IMR-90 (cell line): ENCODE results near the gene RGS17. TPM values are rescaled to one million over a fixed set of nuclear protein-coding genes. Genes with fewer than 3 reads are reported as not detected.

Experiments used
- ATAC-seq: fragments of 200-7000 bp; cut with Tn5 transposase; 2 replicates; pipeline ENCODE4 v1.9.1; 2020; ENCODE audit warnings: low read depth, mild to moderate bottlenecking, moderate library complexity
- BruUV-seq: library from RNA; stranded (reverse); fragments of 400-500 nt; replicated peaks from 2 replicates; lab custom pipeline; 2021; lab: Mats Ljungman, UMichigan
- CTCF ChIA-PET: fragments of 300-600 bp; formaldehyde crosslinking; extraction: SDS; loops from one replicate; lab custom pipeline; 2021; ENCODE audit warnings: antibody characterized with exemption; lab: Yijun Ruan, JAX
- POLR2A ChIA-PET: fragments of 300-600 bp; sonication (Branson Sonifier 250); formaldehyde crosslinking; loops from one replicate; lab custom pipeline; 2022; ENCODE audit warnings: antibody characterized with exemption; ENCODE audit not compliant: unreplicated experiment; lab: Charles Lee
- DNase-seq: peaks from one replicate; pipeline ENCODE4 v3.0.0; 2013
- H2AFZ ChIP-seq: replicated peaks from 2 replicates; pipeline ENCODE3; 2013; ENCODE audit warnings: low read length, mild to moderate bottlenecking; ENCODE audit not compliant: poor library complexity
- H2AK5ac ChIP-seq: 2 replicates; pipeline ENCODE4 v1.6.1; 2013; ENCODE audit warnings: low read depth, low read length, inconsistent platforms
- H2AK9ac ChIP-seq: replicated peaks from 2 replicates; pipeline ENCODE3; 2013; ENCODE audit warnings: mild to moderate bottlenecking, low read depth, low read length, moderate library complexity; ENCODE audit not compliant: poor library complexity
- H2BK120ac ChIP-seq: 2 replicates; pipeline ENCODE4 v1.6.1; 2013; ENCODE audit warnings: low read depth, low read length, inconsistent platforms
- H2BK15ac ChIP-seq: 3 replicates; pipeline ENCODE4 v1.6.1; 2013; ENCODE audit warnings: low read depth, low read length, inconsistent platforms
- H2BK20ac ChIP-seq: 2 replicates; pipeline ENCODE4 v1.6.1; 2013; ENCODE audit warnings: low read depth, mild to moderate bottlenecking, inconsistent platforms, low read length, moderate library complexity
- H2BK5ac ChIP-seq: 2 replicates; pipeline ENCODE4 v1.6.1; 2013; ENCODE audit warnings: mild to moderate bottlenecking, low read depth, low read length, inconsistent platforms; ENCODE audit not compliant: poor library complexity, severe bottlenecking
- H3K14ac ChIP-seq: replicated peaks from 2 replicates; pipeline ENCODE4 v1.6.1; 2013; ENCODE audit warnings: low read depth, low read length, inconsistent platforms
- H3K18ac ChIP-seq: 2 replicates; pipeline ENCODE4 v1.6.1; 2013; ENCODE audit warnings: low read depth, low read length, control low read depth
- H3K23ac ChIP-seq: 2 replicates; pipeline ENCODE4 v1.6.1; 2013; ENCODE audit warnings: low read depth, low read length, inconsistent platforms
- H3K27ac ChIP-seq: 2 replicates; pipeline ENCODE4 v1.5.1; 2013; ENCODE audit warnings: mild to moderate bottlenecking, control low read depth, low read length; ENCODE audit not compliant: insufficient read depth
- H3K27me3 ChIP-seq: 2 replicates; pipeline ENCODE4 v1.6.1; 2013; ENCODE audit warnings: low read length; ENCODE audit not compliant: control insufficient read depth, insufficient read depth
- H3K36me3 ChIP-seq: 2 replicates; pipeline ENCODE4 v1.6.1; 2013; ENCODE audit warnings: low read length, mixed read lengths; ENCODE audit not compliant: control insufficient read depth, insufficient read depth
- H3K4ac ChIP-seq: 2 replicates; pipeline ENCODE4 v1.6.1; 2013; ENCODE audit warnings: low read depth, low read length, inconsistent platforms
- H3K4me1 ChIP-seq: 2 replicates; pipeline ENCODE4 v1.6.1; 2013; ENCODE audit warnings: low read length, mixed read lengths; ENCODE audit not compliant: control insufficient read depth, insufficient read depth
- H3K4me2 ChIP-seq: 2 replicates; pipeline ENCODE4 v1.6.1; 2013; ENCODE audit warnings: low read depth, mild to moderate bottlenecking, control low read depth, low read length, moderate library complexity
- H3K4me3 ChIP-seq: 2 replicates; pipeline ENCODE4 v1.5.1; 2013; ENCODE audit warnings: low read depth, mild to moderate bottlenecking, control low read depth, low read length, moderate library complexity; ENCODE audit not compliant: insufficient read depth
- H3K56ac ChIP-seq: 2 replicates; pipeline ENCODE4 v1.6.1; 2013; ENCODE audit warnings: low read length, inconsistent platforms; ENCODE audit not compliant: insufficient read depth; ENCODE audit errors: extremely low read depth
- H3K79me1 ChIP-seq, 2 experiments: 2 replicates each; pipeline ENCODE4 v1.6.1; 2013; ENCODE audit warnings: low read length in 2 of 2, inconsistent platforms in 1 of 2, low read depth in 1 of 2
- H3K9ac ChIP-seq: 2 replicates; pipeline ENCODE4 v1.6.1; 2013; ENCODE audit warnings: low read depth, low read length, control low read depth
- H3K9me1 ChIP-seq: 2 replicates; pipeline ENCODE4 v1.6.1; 2013; ENCODE audit warnings: low read length, inconsistent platforms; ENCODE audit not compliant: insufficient read depth
- H3K9me3 ChIP-seq: 2 replicates; pipeline ENCODE4 v1.6.1; 2013; ENCODE audit warnings: low read length; ENCODE audit not compliant: control insufficient read depth, insufficient read depth
- H4K20me1 ChIP-seq: 2 replicates; pipeline ENCODE4 v1.6.1; 2013; ENCODE audit warnings: low read length, inconsistent platforms; ENCODE audit not compliant: insufficient read depth
- H4K5ac ChIP-seq: 2 replicates; pipeline ENCODE4 v1.6.1; 2013; ENCODE audit warnings: mild to moderate bottlenecking, low read depth, low read length, control low read depth
- H4K8ac ChIP-seq, 2 experiments: 2 replicates each; pipeline ENCODE4 v1.6.1; 2013; ENCODE audit warnings: low read depth in 2 of 2, low read length in 2 of 2, control low read depth in 1 of 2, inconsistent platforms in 1 of 2
- H4K91ac ChIP-seq: 2 replicates; pipeline ENCODE4 v1.6.1; 2013; ENCODE audit warnings: low read depth, low read length, inconsistent platforms; ENCODE audit not compliant: insufficient read depth
- NFE2L2 ChIP-seq: fragments of 150-350 bp; IDR thresholded peaks from 2 replicates; pipeline ENCODE4 v1.6.1; 2016; ENCODE audit warnings: low read depth, mild to moderate bottlenecking, low read length
- POLR2A ChIP-seq: IDR thresholded peaks from 2 replicates; pipeline ENCODE4 v1.6.1; 2012; ENCODE audit warnings: mild to moderate bottlenecking, low read depth, low read length
- WGBS, 2 experiments: methylation state at CpG; one replicate each; pipeline versions ENCODE4 v1.1.5 to v1.1.7; 2013; ENCODE audit warnings: missing lambda C conversion rate in 2 of 2; ENCODE audit not compliant: insufficient read length in 1 of 2; ENCODE audit errors: extremely low coverage in 2 of 2; 5-methylcytosine and 5-hydroxymethylcytosine counted together
- dilution Hi-C: fragments of 300-500 bp; cut with HindIII; formaldehyde crosslinking; loops from one replicate; pipeline ENCODE4 v1.14.3; 2018; ENCODE audit warnings: low sequenced_read_pairs; ENCODE audit not compliant: unreplicated experiment
- in situ Hi-C: fragments of 300-500 bp; cut with MboI; formaldehyde crosslinking; loops from 3 replicates; pipeline ENCODE4 v1.14.3; 2019; ENCODE audit warnings: low sequenced_read_pairs, inconsistent platforms, mixed read lengths
- intact Hi-C: fragments of 100-400 bp; cut with micrococcal nuclease; formaldehyde crosslinking; loops from 2 replicates; pipeline ENCODE4 v1.10.0; 2022
- polyA plus RNA-seq, 3 experiments: library from polyadenylated mRNA; depleted of rRNA; stranded (reverse); fragments of >200 nt; gene quantifications; 2 replicates each; pipeline ENCODE4 v1.2.3, GENCODE V29; 2012; ENCODE audit warnings: low replicate concordance in 1 of 3
- total RNA-seq: library from RNA; depleted of rRNA; stranded (reverse); fragments of >200 nt; gene quantifications from 2 replicates; pipeline ENCODE4 v1.2.3, GENCODE V29; 2012

Gene RGS17
- total and polyA plus RNA-seq, 2 of the 4 experiments (the other 2 are of a cell fraction) = 0.75 to 1.4 TPM

DNA sequence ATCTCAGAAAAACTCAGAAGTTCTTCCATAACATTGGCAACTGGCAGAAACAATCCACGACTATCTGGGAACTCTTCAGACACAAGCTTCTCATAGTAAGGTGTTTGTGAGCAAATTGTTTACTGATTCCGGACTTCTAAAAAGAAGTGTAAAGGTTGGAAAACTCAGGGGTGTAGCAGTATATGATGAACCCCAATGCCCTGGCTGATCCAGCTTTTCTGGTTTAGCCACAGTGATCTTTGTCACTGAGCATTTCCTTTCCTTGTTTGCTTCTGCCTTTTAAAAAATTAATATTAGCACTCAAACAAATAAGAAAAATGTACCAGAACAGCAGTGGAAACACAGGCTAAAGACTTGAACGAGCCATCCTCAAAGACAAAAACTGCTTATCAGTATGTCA lies 4.9 kb downstream of the RGS17 start:
- Histone ChIP-seq H3K9me3 (no peaks in the 10 kb centered on the region), H3K9ac (no peak overlapping the region), H4K20me1 (no peaks in the 10 kb centered on the region), H3K18ac (no peak overlapping the region), H2BK5ac (no peak overlapping the region), H3K4me3 (no peak overlapping the region), H3K27ac (no peak overlapping the region), H3K36me3 (no peaks in the 10 kb centered on the region), H3K23ac (no peak overlapping the region), H3K4me1 (no peaks in the 10 kb centered on the region), H3K4me2 (no peak overlapping the region), H3K9me1 (no peaks in the 10 kb centered on the region), H2BK20ac (no peak overlapping the region; the same call in 1 of the 2 replicates), H4K8ac (no peak overlapping the region), H3K56ac (no peak overlapping the region), H3K27me3 (peaks cover 2% of the 10 kb centered on the region; the same call in 1 of the 2 replicates), H2AFZ (no peak overlapping the region), H2BK15ac (no peak overlapping the region), H2AK5ac (no peak overlapping the region), H2AK9ac (no peak overlapping the region), H3K14ac (no peak overlapping the region), H2BK120ac (no peak overlapping the region), H4K91ac (no peak overlapping the region), H3K79me1 (peaks cover 3 to 7% of the 10 kb centered on the region in 2 experiments; a peak in 1 of 4 replicates), H4K5ac (no peak overlapping the region), H3K4ac (no peak overlapping the region)
- no peak for DNase-seq
- dilution Hi-C loops = no loop called here
- TF ChIP-seq POLR2A (no peak), NFE2L2 (no peak)
- in situ Hi-C loops = no loop called here
- ChIA-PET POLR2A (no interaction called here), CTCF (no interaction called here)
- ATAC-seq = no peak
- no TSS peak for BruUV-seq
- no CpG with 5 or more reads among the region's 3 CpGs for WGBS, 2 experiments
- intact Hi-C loops = loop anchor here (10.0 kb wide), 1 partner anchor 389 kb away; no protein-coding TSS in a partner anchor
